HepG2 (cell line): Measurements from ENCODE around the gene TMEM131L. TPM values are rescaled to one million over a fixed set of nuclear protein-coding genes. Genes with fewer than 3 reads are reported as not detected.
"Not testable (repeated sequence)": the region's sequence is repeated elsewhere in the genome, so short reads cannot be mapped to it uniquely, and the experiment has no call there.

ENCODE experiments used
- ATAC-seq: fragments of 200-7000 bp; cut with Tn5 transposase; 3 replicates; pipeline ENCODE4 v1.9.1; 2020; ENCODE audit warnings: mild to moderate bottlenecking, moderate library complexity
- BruUV-seq: library from RNA; stranded (reverse); fragments of 400-500 nt; replicated peaks from 2 replicates; lab custom pipeline; 2021; lab: Mats Ljungman, UMichigan
- CTCF ChIA-PET: fragments of 300-600 bp; formaldehyde crosslinking; extraction: SDS; loops from one replicate; lab custom pipeline; 2021; ENCODE audit warnings: low total read pairs, inconsistent platforms, low intra/inter-chr PET ratio; lab: Yijun Ruan, JAX
- POLR2A ChIA-PET: fragments of 350-600 bp; sonication (Branson Sonifier 250); formaldehyde crosslinking; loops from one replicate; lab custom pipeline; 2020; ENCODE audit warnings: antibody characterized with exemption, inconsistent platforms; lab: Yijun Ruan, JAX
- DNase-seq: peaks from one replicate; pipeline ENCODE4 v3.0.0-alpha.2; 2015; ENCODE audit warnings: low spot score
- FAIRE-seq: peaks from 3 replicates; lab custom pipeline; 2011; peaks lifted over from hg19 to GRCh38; lab: Jason Lieb, UNC
- H2AFZ ChIP-seq: one replicate; pipeline ENCODE4 v1.6.1; 2011; ENCODE audit warnings: low read length, inconsistent platforms
- H3K27ac ChIP-seq: fragments of 300-600 bp; 3 replicates; pipeline ENCODE4 v1.8.0; 2011; ENCODE audit warnings: mixed run types, mild to moderate bottlenecking, mixed read lengths, low read length, inconsistent platforms; ENCODE audit not compliant: insufficient read depth; ENCODE audit errors: extremely low read length
- H3K27me3 ChIP-seq, 2 experiments: fragments of 200-600 bp in 1 of 2; 2 replicates in 1 of 2; 3 replicates in 1 of 2; pipeline versions ENCODE4 v1.6.0 to v1.8.0; 2011; ENCODE audit warnings: low read length in 2 of 2, mild to moderate bottlenecking in 2 of 2, moderate library complexity in 2 of 2, inconsistent platforms in 1 of 2; ENCODE audit not compliant: insufficient read depth in 2 of 2, control insufficient read depth in 1 of 2
- H3K36me3 ChIP-seq, 2 experiments: fragments of 200-600 bp in 1 of 2; replicated peaks in 1 of 2; 2 replicates in 1 of 2; 3 replicates in 1 of 2; pipeline versions ENCODE4 v1.5.1 to v1.8.0; 2011; ENCODE audit warnings: low read length in 2 of 2, inconsistent platforms in 1 of 2; ENCODE audit not compliant: insufficient read depth in 2 of 2, control insufficient read depth in 1 of 2
- H3K4me1 ChIP-seq: 2 replicates; pipeline ENCODE4 v1.5.1; 2012; ENCODE audit warnings: low read length, inconsistent platforms; ENCODE audit not compliant: insufficient read depth
- H3K4me2 ChIP-seq: 2 replicates; pipeline ENCODE4 v1.6.0; 2011; ENCODE audit warnings: low read depth, low read length, inconsistent platforms
- H3K4me3 ChIP-seq, 3 experiments: fragments of 200-600 bp in 1 of 3; sonication (generic), shearing (Covaris generic) in 1 of 3; replicated peaks in 1 of 3; 2 replicates each; pipeline ENCODE4 v1.5.1; 2011 to 2016; ENCODE audit warnings: low read length in 3 of 3, inconsistent platforms in 2 of 3, low read depth in 2 of 3, mild to moderate bottlenecking in 2 of 3, control low read depth in 1 of 3, mixed read lengths in 1 of 3; ENCODE audit not compliant: insufficient read depth in 1 of 3
- H3K79me2 ChIP-seq: one replicate; pipeline ENCODE4 v1.6.1; 2011; ENCODE audit warnings: low read length, inconsistent platforms; ENCODE audit not compliant: insufficient read depth
- H3K9ac ChIP-seq: 2 replicates; pipeline ENCODE4 v1.6.0; 2011; ENCODE audit warnings: mild to moderate bottlenecking, low read depth, low read length, inconsistent platforms; ENCODE audit not compliant: insufficient read depth
- H3K9me3 ChIP-seq: 2 replicates; pipeline ENCODE4 v1.5.1; 2012; ENCODE audit warnings: mild to moderate bottlenecking, low read length
- H4K20me1 ChIP-seq: 2 replicates; pipeline ENCODE4 v1.6.0; 2011; ENCODE audit warnings: inconsistent platforms, mild to moderate bottlenecking, low read length, moderate library complexity; ENCODE audit not compliant: insufficient read depth
- BRD4 ChIP-seq: sonication (generic); formaldehyde crosslinking; IDR thresholded peaks from 2 replicates; pipeline ENCODE4 v1.4.0; 2020; ENCODE audit warnings: missing genetic modification reagents
- DBP ChIP-seq: sonication (generic); formaldehyde crosslinking; IDR thresholded peaks from 2 replicates; pipeline ENCODE4 v1.4.0; 2020; ENCODE audit warnings: missing genetic modification reagents; ENCODE audit errors: not compliant biosample characterization
- HNRNPL ChIP-seq: fragments of 200-400 bp; formaldehyde crosslinking; IDR thresholded peaks from 2 replicates; pipeline ENCODE4 v1.6.1; 2017; ENCODE audit warnings: mild to moderate bottlenecking, low read depth, low read length
- MTA3 ChIP-seq: sonication (generic); formaldehyde crosslinking; IDR thresholded peaks from 2 replicates; pipeline ENCODE4 v1.4.0; 2020; ENCODE audit warnings: missing genetic modification reagents
- MYNN ChIP-seq: sonication (generic); formaldehyde crosslinking; IDR thresholded peaks from 2 replicates; pipeline ENCODE4 v1.4.0; 2020; ENCODE audit warnings: mild to moderate bottlenecking, low read depth, missing genetic modification reagents
- SP4 ChIP-seq: sonication (generic); formaldehyde crosslinking; IDR thresholded peaks from 2 replicates; pipeline ENCODE4 v1.8.1; 2023; ENCODE audit warnings: mild to moderate bottlenecking, missing genetic modification reagents
- ZFYVE20 ChIP-seq: sonication (generic); formaldehyde crosslinking; IDR thresholded peaks from 2 replicates; pipeline ENCODE4 v1.8.0; 2023; ENCODE audit warnings: low read depth, mild to moderate bottlenecking, moderate library complexity, missing genetic modification reagents, borderline replicate concordance
- ZNF205 ChIP-seq: IDR thresholded peaks from 2 replicates; pipeline ENCODE4 v1.6.1; 2018; ENCODE audit warnings: missing biosample characterization, missing genetic modification reagents
- ZNF235 ChIP-seq: sonication (generic); formaldehyde crosslinking; IDR thresholded peaks from 2 replicates; pipeline ENCODE4 v1.8.1; 2023; ENCODE audit warnings: mild to moderate bottlenecking, missing genetic modification reagents, borderline replicate concordance
- ZNF431 ChIP-seq: sonication (generic); formaldehyde crosslinking; IDR thresholded peaks from 2 replicates; pipeline ENCODE4 v1.9.0; 2022; ENCODE audit warnings: missing genetic modification reagents, low read depth, mild to moderate bottlenecking, borderline replicate concordance
- ZNF451 ChIP-seq: sonication (generic); formaldehyde crosslinking; IDR thresholded peaks from 2 replicates; pipeline ENCODE4 v1.5.0; 2020; ENCODE audit warnings: mild to moderate bottlenecking, missing genetic modification reagents
- ZNF841 ChIP-seq: sonication (generic); formaldehyde crosslinking; IDR thresholded peaks from 2 replicates; pipeline ENCODE4 v1.8.1; 2023; ENCODE audit warnings: missing genetic modification reagents, borderline replicate concordance
- WGBS: methylation state at CpG from one replicate; pipeline ENCODE4 v1.1.6; 2017; ENCODE audit warnings: low lambda C conversion rate; 5-methylcytosine and 5-hydroxymethylcytosine counted together
- in situ Hi-C: cut with HindIII; loops from 2 replicates; pipeline ENCODE4 v1.10.0; 2017; ENCODE audit warnings: low pct_unique_long_range_greater_than_20kb; ENCODE audit not compliant: extremely low pct_ligation_motif_present
- intact Hi-C: fragments of 100-400 bp; cut with micrococcal nuclease; formaldehyde crosslinking; loops from one replicate; pipeline ENCODE4 v1.10.0; 2022; ENCODE audit not compliant: unreplicated experiment
- polyA plus RNA-seq, 8 experiments: library from polyadenylated mRNA; depleted of rRNA in 3 of 8; stranded (reverse) in 7 of 8; unstranded in 1 of 8; fragments of >200 nt; fragmentation: Illumina TruSeq in 4 of 8; extraction: Trizol in 4 of 8; gene quantifications; 2 replicates each; pipeline versions ENCODE4 v1.2.1 to v1.2.3, GENCODE V29; 2011 to 2016; ENCODE audit warnings: low read depth in 4 of 8, missing spikeins in 1 of 8, mixed read lengths in 1 of 8; ENCODE audit not compliant: insufficient read depth in 1 of 8
- total RNA-seq, 5 experiments: library from RNA; depleted of rRNA; stranded (reverse); fragments of >200 nt; fragmentation: Illumina TruSeq; extraction: Trizol; gene quantifications; 2 replicates each; pipeline ENCODE4 v1.2.3, GENCODE V29; 2016; ENCODE audit warnings: low read depth in 1 of 5
- TF ChIP-seq, protein P1 (sequence below): sonication (generic); formaldehyde crosslinking; IDR thresholded peaks from 2 replicates; pipeline ENCODE4 v1.8.1; 2023; ENCODE audit warnings: missing genetic modification reagents, inconsistent platforms, borderline replicate concordance
- TF ChIP-seq, protein P2 (sequence below): sonication (generic); formaldehyde crosslinking; IDR thresholded peaks from 2 replicates; pipeline ENCODE4 v1.4.0; 2020; ENCODE audit warnings: missing genetic modification reagents

The TMEM131L gene
- total and polyA plus RNA-seq, 2 of the 13 experiments (the other 11 are each of a cell fraction or from before 2014, with no cell fraction given): 2.2 to 4.5 TPM

- H3K27ac ChIP-seq, H3K4me1 ChIP-seq, H3K36me3 ChIP-seq, H3K27me3 ChIP-seq, H3K9ac ChIP-seq, H3K79me2 ChIP-seq, H3K9me3 ChIP-seq, ATAC-seq, DNase-seq, intact Hi-C loops, H4K20me1 ChIP-seq, H2AFZ ChIP-seq, in situ Hi-C loops, FAIRE-seq, CTCF ChIA-PET, POLR2A ChIA-PET, H3K4me3 ChIP-seq, BruUV-seq, H3K4me2 ChIP-seq: not testable (repeated sequence)
- WGBS: 81% methylated on average over 2 of the region's 2 CpGs
These were observed 142.9 kb downstream of the TMEM131L start for GRCh38 chr4:153609070-153609469.

DNA sequence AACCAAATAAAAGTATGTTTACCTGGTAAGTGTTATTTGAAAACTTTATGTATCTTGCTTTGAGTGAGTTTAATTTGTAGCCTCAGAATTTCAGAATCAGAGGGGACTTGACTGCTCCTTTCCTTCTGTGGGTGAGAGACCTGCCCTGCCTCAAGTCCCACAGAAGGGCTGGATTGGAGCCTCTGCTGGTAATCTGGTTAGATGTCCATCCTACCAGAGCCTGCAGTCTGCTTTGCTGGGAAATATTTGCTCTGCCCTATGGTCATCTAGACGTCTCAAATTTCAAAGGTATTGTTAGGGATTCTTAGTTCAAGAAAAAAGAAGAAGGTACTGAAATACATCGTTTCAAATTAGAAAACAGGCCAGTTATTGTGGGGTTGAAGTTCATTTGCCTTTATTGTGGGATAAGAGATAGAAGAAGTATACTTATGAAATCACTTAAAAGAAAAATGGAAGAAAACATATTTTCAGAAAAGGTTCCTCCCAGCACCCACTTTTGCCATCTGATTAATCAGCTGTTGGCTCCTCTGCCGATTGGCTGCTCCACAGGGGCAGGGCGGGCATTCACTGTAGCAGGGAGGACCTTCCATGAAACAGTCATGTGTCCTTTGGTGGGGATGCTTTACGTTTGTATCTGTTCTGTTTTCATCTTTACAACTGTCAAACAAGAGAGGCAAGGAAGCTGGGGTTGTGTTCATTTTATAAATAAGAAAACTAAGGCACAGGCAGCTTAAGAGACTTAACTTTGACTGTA lies 144.6 kb downstream of the TMEM131L start:
- Histone ChIP-seq H3K36me3 (peaks cover 0 to 3% of the 10 kb centered on the region in 2 experiments; a peak in 1 of 5 replicates), H4K20me1 (no peaks in the 10 kb centered on the region), H3K79me2 (no peaks in the 10 kb centered on the region), H3K9me3 (no peaks in the 10 kb centered on the region), H3K27me3 (no peaks in the 10 kb centered on the region), H3K9ac (no peak overlapping the region), H2AFZ (no peak overlapping the region), H3K27ac (no peak overlapping the region), H3K4me3 (no peak overlapping the region), H3K4me2 (no peak overlapping the region), H3K4me1 (no peaks in the 10 kb centered on the region)
- ATAC-seq (no peak), DNase-seq (no peak), FAIRE-seq (no peak)
- CTCF ChIA-PET: no interaction called here
- no TSS peak for BruUV-seq
- 71% methylated on average over 5 of the region's 5 CpGs for WGBS
- POLR2A ChIA-PET: no interaction called here
- in situ Hi-C loops: no loop called here
- intact Hi-C loops: no loop called here
- TF ChIP-seq MTA3 (CRISPR knock-in tag) (no peak), DBP (CRISPR knock-in tag) (no peak), SP4 (CRISPR knock-in tag) (no peak), ZFYVE20 (CRISPR knock-in tag) (no peak), HNRNPL (no peak), ZNF451 (CRISPR knock-in tag) (no peak), MYNN (no peak), ZNF205 (no peak), ZNF235 (CRISPR knock-in tag) (no peak), ZNF841 (no peak), BRD4 (CRISPR knock-in tag) (no peak), ZNF431 (no peak)
- TF ChIP-seq, protein P1, sequence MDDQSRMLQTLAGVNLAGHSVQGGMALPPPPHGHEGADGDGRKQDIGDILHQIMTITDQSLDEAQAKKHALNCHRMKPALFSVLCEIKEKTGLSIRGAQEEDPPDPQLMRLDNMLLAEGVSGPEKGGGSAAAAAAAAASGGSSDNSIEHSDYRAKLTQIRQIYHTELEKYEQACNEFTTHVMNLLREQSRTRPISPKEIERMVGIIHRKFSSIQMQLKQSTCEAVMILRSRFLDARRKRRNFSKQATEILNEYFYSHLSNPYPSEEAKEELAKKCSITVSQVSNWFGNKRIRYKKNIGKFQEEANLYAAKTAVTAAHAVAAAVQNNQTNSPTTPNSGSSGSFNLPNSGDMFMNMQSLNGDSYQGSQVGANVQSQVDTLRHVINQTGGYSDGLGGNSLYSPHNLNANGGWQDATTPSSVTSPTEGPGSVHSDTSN: no peak
- TF ChIP-seq, protein P2, sequence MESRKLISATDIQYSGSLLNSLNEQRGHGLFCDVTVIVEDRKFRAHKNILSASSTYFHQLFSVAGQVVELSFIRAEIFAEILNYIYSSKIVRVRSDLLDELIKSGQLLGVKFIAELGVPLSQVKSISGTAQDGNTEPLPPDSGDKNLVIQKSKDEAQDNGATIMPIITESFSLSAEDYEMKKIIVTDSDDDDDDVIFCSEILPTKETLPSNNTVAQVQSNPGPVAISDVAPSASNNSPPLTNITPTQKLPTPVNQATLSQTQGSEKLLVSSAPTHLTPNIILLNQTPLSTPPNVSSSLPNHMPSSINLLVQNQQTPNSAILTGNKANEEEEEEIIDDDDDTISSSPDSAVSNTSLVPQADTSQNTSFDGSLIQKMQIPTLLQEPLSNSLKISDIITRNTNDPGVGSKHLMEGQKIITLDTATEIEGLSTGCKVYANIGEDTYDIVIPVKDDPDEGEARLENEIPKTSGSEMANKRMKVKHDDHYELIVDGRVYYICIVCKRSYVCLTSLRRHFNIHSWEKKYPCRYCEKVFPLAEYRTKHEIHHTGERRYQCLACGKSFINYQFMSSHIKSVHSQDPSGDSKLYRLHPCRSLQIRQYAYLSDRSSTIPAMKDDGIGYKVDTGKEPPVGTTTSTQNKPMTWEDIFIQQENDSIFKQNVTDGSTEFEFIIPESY (CRISPR knock-in tag): no peak
